ENCODE measurements around the gene RAB11B. TPM values are rescaled to one million over a fixed set of nuclear protein-coding genes. Genes with fewer than 3 reads are reported as not detected.

RAB11B gene
- total and polyA plus RNA-seq, 2 of the 13 experiments (the other 11 are each of a cell fraction or from before 2014, with no cell fraction given) = 6.0 to 28.4 TPM

- TF ChIP-seq PRDM4 (CRISPR knock-in tag; IDR thresholded peaks at IDR 0.05; ENCODE audit: borderline replicate concordance) (no peak), RARA (CRISPR knock-in tag; IDR thresholded peaks at IDR 0.05) (peak; percentile 88), HDAC2 (CRISPR knock-in tag; IDR thresholded peaks at IDR 0.05) (peak; percentile 36), ZNF790 (CRISPR knock-in tag; IDR thresholded peaks at IDR 0.05; ENCODE audit: borderline replicate concordance) (no peak), ZNF564 (CRISPR knock-in tag; IDR thresholded peaks at IDR 0.05) (0 out of 2 replicates have a peak, but pooled peaks have one; percentile 9), ZFP90 (CRISPR knock-in tag; IDR thresholded peaks at IDR 0.05; ENCODE audit: borderline replicate concordance) (peak; percentile 75; the same call in 1 of the 2 replicates), GFI1 (CRISPR knock-in tag; IDR thresholded peaks at IDR 0.05; ENCODE audit: borderline replicate concordance) (0 out of 2 replicates have a peak, but pooled peaks have one; percentile 54), MZF1 (CRISPR knock-in tag; IDR thresholded peaks at IDR 0.05; ENCODE audit: borderline replicate concordance) (no peak), ARNT2 (CRISPR knock-in tag; IDR thresholded peaks at IDR 0.05; ENCODE audit: low read depth) (0 out of 2 replicates have a peak, but pooled peaks have one; percentile 34), FIP1L1 (IDR thresholded peaks at IDR 0.05; ENCODE audit: borderline replicate concordance, insufficient read depth, low read depth, low read length) (no peak), ISX (CRISPR knock-in tag; conservative IDR thresholded peaks at IDR 0.05) (no peak), ATF7-NPFF (CRISPR knock-in tag; IDR thresholded peaks at IDR 0.05; ENCODE audit: low read depth) (no peak), ZNF629 (CRISPR knock-in tag; conservative IDR thresholded peaks at IDR 0.05) (peak; percentile 99), MIXL1 (CRISPR knock-in tag; IDR thresholded peaks at IDR 0.05) (peak; percentile 18; the same call in 1 of the 2 replicates), DPF2 (CRISPR knock-in tag; IDR thresholded peaks at IDR 0.05; ENCODE audit: borderline replicate concordance, low read depth) (peak; percentile 11; the same call in 1 of the 2 replicates), MTA3 (CRISPR knock-in tag; IDR thresholded peaks at IDR 0.05) (no peak), GATAD1 (CRISPR knock-in tag; IDR thresholded peaks at IDR 0.05) (no peak; the same call in 1 of the 2 replicates), ZFP37 (CRISPR knock-in tag; IDR thresholded peaks at IDR 0.05; ENCODE audit: borderline replicate concordance) (peak; percentile 72; the same call in 1 of the 2 replicates), ZNF839 (CRISPR knock-in tag; IDR thresholded peaks at IDR 0.05; ENCODE audit: borderline replicate concordance) (peak; percentile 66; the same call in 1 of the 2 replicates), ZNF788 (CRISPR knock-in tag; IDR thresholded peaks at IDR 0.05; ENCODE audit: borderline replicate concordance) (peak; percentile 43; the same call in 1 of the 2 replicates), ARID4A (CRISPR knock-in tag; IDR thresholded peaks at IDR 0.05; ENCODE audit: borderline replicate concordance) (peak; percentile 58; the same call in 1 of the 2 replicates)
Measured at GRCh38 chr19:8421484-8422461, 31.6 kb downstream of the RAB11B start (continued).
